ENCODE data around the gene MCFD2. TPM values are rescaled to one million over a fixed set of nuclear protein-coding genes. Genes with fewer than 3 reads are reported as not detected.

MCFD2 gene
- total and polyA plus RNA-seq, 3 donors from 2014 or later, result 65.4 to 74.5 (median 67.6) TPM

GRCh38 chr2:46942891-46943626, 27.5 kb upstream of the MCFD2 start:
- no peak for DNase-seq
- Histone ChIP-seq H3K4me3 (no peak overlapping the region), H3K4me1 (peaks cover 24% of the 10 kb centered on the region), H3K36me3 (ENCODE audit: low read depth, missing control alignments) (no peaks in the 10 kb centered on the region), H3K9me3 (no peaks in the 10 kb centered on the region), H3K27ac (peak overlapping the region in 1 of 2 donors; percentile 95), H3K27me3 (no peaks in the 10 kb centered on the region)
- WGBS, 2 donors, result 62 to 75% methylated on average over 10 of the region's 10 CpGs
- intact Hi-C loops (cut with DNase I; ENCODE audit: low total_unique reads), result no loop called here
- TF ChIP-seq POLR2A (IDR thresholded peaks at IDR 0.05), result no peak
- TF ChIP-seq, protein P1, sequence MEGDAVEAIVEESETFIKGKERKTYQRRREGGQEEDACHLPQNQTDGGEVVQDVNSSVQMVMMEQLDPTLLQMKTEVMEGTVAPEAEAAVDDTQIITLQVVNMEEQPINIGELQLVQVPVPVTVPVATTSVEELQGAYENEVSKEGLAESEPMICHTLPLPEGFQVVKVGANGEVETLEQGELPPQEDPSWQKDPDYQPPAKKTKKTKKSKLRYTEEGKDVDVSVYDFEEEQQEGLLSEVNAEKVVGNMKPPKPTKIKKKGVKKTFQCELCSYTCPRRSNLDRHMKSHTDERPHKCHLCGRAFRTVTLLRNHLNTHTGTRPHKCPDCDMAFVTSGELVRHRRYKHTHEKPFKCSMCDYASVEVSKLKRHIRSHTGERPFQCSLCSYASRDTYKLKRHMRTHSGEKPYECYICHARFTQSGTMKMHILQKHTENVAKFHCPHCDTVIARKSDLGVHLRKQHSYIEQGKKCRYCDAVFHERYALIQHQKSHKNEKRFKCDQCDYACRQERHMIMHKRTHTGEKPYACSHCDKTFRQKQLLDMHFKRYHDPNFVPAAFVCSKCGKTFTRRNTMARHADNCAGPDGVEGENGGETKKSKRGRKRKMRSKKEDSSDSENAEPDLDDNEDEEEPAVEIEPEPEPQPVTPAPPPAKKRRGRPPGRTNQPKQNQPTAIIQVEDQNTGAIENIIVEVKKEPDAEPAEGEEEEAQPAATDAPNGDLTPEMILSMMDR (IDR thresholded peaks at IDR 0.05), result no peak

GRCh38 chr2:46942143-46942526, 26.5 kb upstream of the MCFD2 start:
- 5 to 8% methylated on average over 10 of the region's 10 CpGs for WGBS, 2 donors
- Histone ChIP-seq H3K4me3 (peak overlapping the region; percentile 89 to 90), H3K27me3 (no peaks in the 10 kb centered on the region), H3K36me3 (ENCODE audit: low read depth, missing control alignments) (no peaks in the 10 kb centered on the region), H3K4me1 (peaks cover 24% of the 10 kb centered on the region), H3K27ac (peak overlapping the region in 1 of 2 donors; percentile 95), H3K9me3 (no peaks in the 10 kb centered on the region)
- TF ChIP-seq POLR2A (IDR thresholded peaks at IDR 0.05), result no peak
- TF ChIP-seq, protein P1 (IDR thresholded peaks at IDR 0.05), result no peak
- peak; percentile 41 for DNase-seq
- intact Hi-C loops (cut with DNase I; ENCODE audit: low total_unique reads), result no loop called here

GRCh38 chr2:46939626-46940359, 24.2 kb upstream of the MCFD2 start:
- DNase-seq, result peak; percentile 78
- peaks cover 24% of the 10 kb centered on the region for H3K4me1 ChIP-seq
- intact Hi-C loops (cut with DNase I; ENCODE audit: low total_unique reads), result no loop called here
- no peak for TF ChIP-seq POLR2A (IDR thresholded peaks at IDR 0.05)
- TF ChIP-seq, protein P1 (IDR thresholded peaks at IDR 0.05), result no peak
- peak overlapping the region; percentile 73 to 90 for H3K4me3 ChIP-seq
- H3K36me3 ChIP-seq (ENCODE audit: low read depth, missing control alignments), result no peaks in the 10 kb centered on the region
- peak overlapping the region; percentile 88 to 95 for H3K27ac ChIP-seq
- H3K27me3 ChIP-seq, result no peaks in the 10 kb centered on the region
- no peaks in the 10 kb centered on the region for H3K9me3 ChIP-seq
- 38 to 42% methylated on average over 8 to 13 of the region's 13 CpGs for WGBS, 2 donors

- TF ChIP-seq, protein P1 (IDR thresholded peaks at IDR 0.05), result peak in 2 of 3 experiments; percentile 21 to 47
- no peak for TF ChIP-seq POLR2A (IDR thresholded peaks at IDR 0.05)
- Histone ChIP-seq H3K27ac (no peak overlapping the region), H3K9me3 (no peaks in the 10 kb centered on the region), H3K27me3 (no peaks in the 10 kb centered on the region), H3K4me3 (no peak overlapping the region), H3K36me3 (ENCODE audit: low read depth, missing control alignments) (no peaks in the 10 kb centered on the region), H3K4me1 (peaks cover 12% of the 10 kb centered on the region)
- no peak for DNase-seq
- 54 to 65% methylated on average over 4 of the region's 4 CpGs for WGBS, 2 donors
- intact Hi-C loops (cut with DNase I; ENCODE audit: low total_unique reads), result no loop called here
Observed at GRCh38 chr2:46937471-46937901, 21.9 kb upstream of the MCFD2 start.

All from testis (tissue), 3 donors.